Activated CD4-positive, alpha-beta T cell treated with anti-CD3 and anti-CD28 coated beads, Interleukin-2, amount 50 U/mL, for 16 hours (primary cell): ENCODE measurements around the gene NANOGP8.
A peak's percentile ranks its signal among the peaks of the same experiment; 100 is the strongest.

ENCODE experiments used
- DNase-seq: peaks from one replicate; pipeline ENCODE4 v3.0.0-alpha.2; 2020

The NANOGP8 gene

DNA sequence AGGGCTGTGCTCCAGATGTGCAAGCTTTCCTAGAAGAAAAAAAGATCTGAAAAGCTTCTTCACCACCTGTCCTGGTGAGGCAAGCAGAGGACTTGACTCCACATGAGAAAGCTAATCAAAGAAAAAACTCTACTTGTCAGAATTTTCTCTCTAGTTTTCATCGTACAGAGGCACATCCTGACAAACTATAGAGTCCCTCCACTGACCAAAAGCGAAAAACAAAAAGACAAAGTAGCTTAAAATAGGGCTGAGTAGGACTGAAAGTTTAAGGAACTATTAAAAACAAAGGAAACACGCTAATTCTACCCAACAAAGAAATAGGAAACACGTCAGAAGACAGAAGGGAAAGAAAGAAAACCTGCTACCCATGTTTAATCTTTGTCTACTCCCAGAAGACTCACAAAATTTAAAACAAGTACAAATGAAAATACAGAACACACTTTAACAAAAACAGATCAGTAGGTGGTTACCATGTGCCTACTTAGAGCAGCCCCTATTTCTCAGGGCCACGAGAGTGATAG is 26.5 kb downstream of the NANOGP8 start:
- DNase-seq = no peak

DNA sequence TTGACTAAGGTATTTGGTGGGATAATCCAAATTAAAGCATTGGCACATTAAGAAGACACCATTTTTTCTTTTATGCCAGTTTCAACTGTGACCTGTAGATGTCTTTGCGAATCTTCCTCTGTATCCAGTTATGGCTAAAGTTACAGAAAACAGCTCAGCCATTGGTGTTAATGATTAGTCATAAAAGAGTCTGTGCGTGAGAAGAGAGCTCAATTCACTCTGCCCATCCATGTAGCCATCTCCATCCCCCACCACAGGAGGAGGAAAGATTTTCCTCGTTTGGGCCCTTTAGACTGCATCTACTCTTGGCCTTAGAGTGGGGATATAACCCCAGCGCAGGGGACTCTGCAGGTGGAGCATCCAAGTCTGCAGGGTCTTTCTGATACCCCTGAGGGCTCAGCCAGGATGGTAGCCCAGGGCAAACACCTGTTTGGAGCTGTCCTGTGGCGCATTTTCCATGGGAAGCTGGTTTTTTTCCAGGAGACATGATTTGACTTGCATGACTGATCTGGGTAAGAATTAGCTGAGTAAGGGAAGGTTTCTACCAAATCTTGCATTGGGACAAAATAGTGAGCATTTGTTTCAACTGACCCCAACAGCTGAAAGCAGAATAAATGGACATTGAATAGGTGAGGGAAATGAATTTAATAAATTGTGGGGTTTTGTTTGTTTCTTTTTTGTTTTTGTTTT is 29.5 kb downstream of the NANOGP8 start:
- no peak for DNase-seq

DNA sequence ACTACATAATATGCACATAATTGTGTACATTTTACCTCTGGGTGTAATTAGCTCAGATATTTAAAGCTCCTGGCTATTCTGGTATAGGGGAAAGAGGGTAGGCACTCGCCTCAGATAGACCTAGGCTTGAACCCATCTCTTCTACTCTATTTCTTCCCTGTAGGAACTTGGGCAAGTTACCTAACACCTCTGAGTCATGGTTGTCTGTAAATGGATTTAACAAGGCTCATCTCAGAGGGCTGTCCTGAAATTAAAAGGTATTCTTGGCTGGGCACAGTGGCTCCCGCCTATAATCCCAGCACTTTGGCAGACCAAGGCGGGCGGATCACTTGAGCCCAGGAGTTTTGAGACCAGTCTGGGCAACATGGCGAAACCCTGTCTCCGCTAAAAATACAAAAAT is 30.7 kb downstream of the NANOGP8 start:
- DNase-seq = no peak

DNA sequence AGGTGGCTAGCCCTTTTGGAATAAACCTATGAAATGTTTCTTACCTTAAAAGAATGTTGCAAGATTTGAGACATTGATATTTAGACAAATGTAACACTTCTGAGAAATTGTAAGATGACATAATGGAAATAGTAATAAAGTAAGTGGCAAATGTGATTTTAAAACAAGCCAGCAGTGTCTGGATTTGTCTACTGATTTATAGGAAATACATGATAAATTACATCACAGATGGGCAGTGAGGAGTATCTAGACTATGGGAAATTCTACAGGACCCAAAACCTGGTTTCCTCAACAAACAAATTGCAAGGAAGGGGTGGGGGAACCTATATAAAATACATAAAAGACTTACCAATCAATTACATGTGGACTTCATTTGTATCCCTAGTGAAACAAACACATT is 37.1 kb downstream of the NANOGP8 start:
- no peak for DNase-seq

DNA sequence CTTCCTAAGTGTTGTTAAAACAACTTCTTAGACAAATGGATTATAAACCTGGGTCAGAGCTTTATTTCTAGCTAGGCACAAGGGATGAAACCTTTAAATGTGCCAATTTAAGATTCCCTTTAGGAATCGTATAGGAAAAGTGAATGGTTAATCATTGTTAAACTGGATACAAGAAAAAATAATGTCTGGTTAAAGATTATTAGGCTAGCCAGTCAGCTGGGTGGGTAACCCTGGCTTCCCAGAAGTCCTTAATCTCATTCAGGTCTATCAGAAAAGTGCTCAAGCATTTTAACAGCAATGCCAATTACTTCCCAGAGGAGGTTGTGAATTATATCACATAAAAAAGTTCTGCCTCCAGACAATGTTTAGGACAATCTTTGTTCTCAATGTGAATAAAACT is 37.6 kb downstream of the NANOGP8 start:
- DNase-seq = no peak

DNA sequence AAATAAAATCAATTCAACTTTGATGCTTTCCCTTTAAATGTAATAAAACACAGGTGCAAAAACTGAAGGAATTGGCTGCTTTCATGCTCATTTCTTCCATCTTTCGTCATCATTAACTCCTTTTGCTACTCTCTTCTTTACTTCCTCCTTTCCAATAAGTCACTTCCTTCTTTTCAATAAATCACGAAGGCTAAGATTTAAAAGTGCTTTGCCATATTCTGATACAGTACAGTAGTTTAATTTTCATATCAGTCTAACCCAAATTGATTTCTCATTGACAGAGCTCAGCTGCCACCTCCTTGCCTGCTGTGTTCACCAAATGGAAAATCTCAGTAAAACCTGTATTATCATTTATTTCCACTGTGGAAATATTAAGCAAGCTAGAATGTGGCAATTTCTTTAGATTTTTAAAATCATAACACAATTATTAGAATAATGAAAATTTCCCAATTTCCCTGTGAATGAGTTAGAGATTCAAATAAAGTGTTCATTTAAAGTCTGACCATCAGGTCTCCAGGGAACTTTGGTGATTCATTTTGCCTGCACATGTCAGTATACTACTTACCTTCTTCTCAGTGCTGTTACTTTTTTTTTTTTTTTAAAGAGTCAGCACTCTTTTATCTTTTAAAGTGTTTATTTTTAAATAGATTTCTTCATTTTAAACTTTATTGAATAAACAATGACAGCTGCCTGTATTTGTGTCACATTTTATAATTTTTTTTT is 41.6 kb downstream of the NANOGP8 start:
- no peak for DNase-seq

DNA sequence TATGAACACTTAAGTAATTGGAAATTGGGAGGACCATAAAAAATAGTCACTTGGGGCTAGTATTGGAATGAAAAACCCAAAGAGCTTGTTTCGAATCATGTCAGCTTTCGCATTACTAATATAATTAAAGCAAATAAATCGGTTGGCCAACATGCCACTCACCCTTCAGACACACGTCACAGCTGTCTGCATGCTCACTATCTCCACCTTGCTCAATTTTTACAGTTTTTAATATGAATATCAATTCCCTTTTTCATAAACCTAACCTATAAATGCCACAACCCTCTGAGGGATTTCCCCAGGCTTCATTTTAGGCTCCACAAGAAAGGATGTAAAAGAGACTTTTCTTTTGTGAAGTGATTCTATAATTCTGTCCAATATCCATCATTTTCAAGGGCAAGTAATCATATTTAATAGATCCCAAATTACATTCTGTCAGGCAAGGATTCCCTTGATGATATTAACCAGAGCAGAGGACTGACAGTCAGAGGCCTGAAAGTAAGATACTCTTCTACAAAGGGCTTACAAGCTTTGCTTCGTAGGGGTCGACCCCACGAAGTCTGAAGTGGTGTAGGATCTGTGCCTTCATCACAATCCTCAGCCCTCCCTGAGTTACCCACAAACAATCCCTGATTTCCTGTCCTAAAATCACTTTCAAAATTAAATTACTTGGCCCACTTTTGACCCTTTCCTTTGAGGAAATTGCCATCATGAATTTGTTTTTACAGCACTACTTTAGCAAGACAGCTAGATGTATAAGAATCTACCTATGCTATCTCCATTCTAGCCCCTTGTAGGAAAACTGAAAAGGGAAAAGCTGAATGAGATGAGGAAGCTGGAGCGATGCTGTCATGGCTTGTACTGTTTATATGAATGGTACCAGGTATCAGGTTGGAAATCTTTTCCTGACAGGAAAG is 44.5 kb downstream of the NANOGP8 start:
- peak; percentile 17 for DNase-seq

DNA sequence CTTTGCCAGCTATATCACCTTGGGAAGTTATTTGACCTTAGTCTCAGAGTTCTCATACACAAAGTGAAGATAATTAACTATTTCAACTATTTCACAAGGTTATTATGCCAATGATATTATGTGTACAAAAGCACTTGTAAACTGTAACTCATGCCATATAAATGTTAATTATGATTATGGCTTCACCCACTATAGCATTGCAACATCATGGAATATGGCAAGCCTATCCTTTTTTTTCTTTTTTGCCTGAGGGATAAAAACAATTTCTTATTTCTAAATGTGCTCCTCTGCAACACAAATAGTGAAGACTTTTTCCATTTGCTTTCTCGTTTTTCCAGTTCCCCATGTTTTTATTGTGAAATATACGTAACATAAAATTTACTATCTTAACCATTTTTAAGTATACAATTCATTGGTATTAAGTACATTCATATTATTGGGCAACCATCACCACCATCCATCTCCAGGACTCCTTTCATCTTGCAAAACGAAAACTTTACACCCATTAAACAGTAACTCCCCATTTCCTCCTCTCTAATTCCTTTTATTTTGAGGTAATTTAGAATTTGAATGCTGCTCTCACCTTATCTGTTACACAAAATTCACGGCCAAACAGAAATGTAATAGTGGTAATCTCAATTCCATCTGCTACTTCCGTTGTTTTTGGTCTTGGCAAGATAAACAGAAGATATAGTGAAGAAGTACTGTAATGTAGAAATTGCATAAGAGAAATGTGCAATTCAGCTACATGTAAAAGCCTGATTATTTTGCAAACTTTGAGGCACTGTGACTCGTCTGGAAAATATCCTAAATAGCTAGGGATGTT is 46.3 kb downstream of the NANOGP8 start:
- DNase-seq = no peak
